ENCODE results near the gene COL18A1.

Gene COL18A1

GRCh38 chr21:45512626-45513002, 107.6 kb downstream of the COL18A1 start:
- H2AFZ ChIP-seq (ENCODE audit: low read depth, low read length) = no peak overlapping the region
- peaks cover 3% of the 10 kb centered on the region for H3K36me3 ChIP-seq (replicated peaks; ENCODE audit: low read depth, low read length)
- no peaks in the 10 kb centered on the region for H4K20me1 ChIP-seq (ENCODE audit: insufficient read depth, low read length)
- no peaks in the 10 kb centered on the region for H3K4me1 ChIP-seq (ENCODE audit: low read length)
- H3K9ac ChIP-seq (ENCODE audit: low read length) = no peak overlapping the region
- H3K4me2 ChIP-seq (ENCODE audit: low read length) = no peak overlapping the region
- H3K9me3 ChIP-seq (ENCODE audit: insufficient read depth, low read length) = no peaks in the 10 kb centered on the region
- no peak overlapping the region for H3K27ac ChIP-seq (ENCODE audit: low read length)
- no peaks in the 10 kb centered on the region for H3K79me2 ChIP-seq (ENCODE audit: low read length)
- no peak overlapping the region for H3K4me3 ChIP-seq (ENCODE audit: low read length)
- H3K27me3 ChIP-seq (ENCODE audit: low read depth, low read length) = no peaks in the 10 kb centered on the region
- no peak for TF ChIP-seq CTCF (IDR thresholded peaks at IDR 0.05; ENCODE audit: low read depth, low read length)
- TF ChIP-seq EZH2phosphoT487 (IDR thresholded peaks at IDR 0.05; ENCODE audit: low read depth) = no peak

- Histone ChIP-seq H3K4me3 (ENCODE audit: low read length) (no peak overlapping the region), H3K4me1 (ENCODE audit: low read length) (no peaks in the 10 kb centered on the region), H4K20me1 (ENCODE audit: insufficient read depth, low read length) (no peaks in the 10 kb centered on the region), H3K9ac (ENCODE audit: low read length) (no peak overlapping the region), H3K27ac (ENCODE audit: low read length) (no peak overlapping the region), H3K4me2 (ENCODE audit: low read length) (no peak overlapping the region), H3K79me2 (ENCODE audit: low read length) (peaks cover 4% of the 10 kb centered on the region), H2AFZ (ENCODE audit: low read depth, low read length) (no peak overlapping the region), H3K36me3 (replicated peaks; ENCODE audit: low read depth, low read length) (peaks cover 8% of the 10 kb centered on the region), H3K9me3 (ENCODE audit: insufficient read depth, low read length) (peaks cover 2% of the 10 kb centered on the region; the same call in 1 of the 2 replicates), H3K27me3 (ENCODE audit: low read depth, low read length) (no peaks in the 10 kb centered on the region)
- TF ChIP-seq CTCF (IDR thresholded peaks at IDR 0.05; ENCODE audit: low read depth, low read length) = no peak
- TF ChIP-seq EZH2phosphoT487 (IDR thresholded peaks at IDR 0.05; ENCODE audit: low read depth) = no peak
Observed at GRCh38 chr21:45513003-45513717, 108.2 kb downstream of the COL18A1 start.

- peaks cover 14% of the 10 kb centered on the region for H3K36me3 ChIP-seq (replicated peaks; ENCODE audit: low read depth, low read length)
- peaks cover 5% of the 10 kb centered on the region; the same call in 1 of the 2 replicates for H3K9me3 ChIP-seq (ENCODE audit: insufficient read depth, low read length)
Observed at GRCh38 chr21:45513741-45514310, 108.9 kb downstream of the COL18A1 start.

More at GRCh38 chr21:45513741-45514310, 108.9 kb downstream of the COL18A1 start:
- no peaks in the 10 kb centered on the region for H4K20me1 ChIP-seq (ENCODE audit: insufficient read depth, low read length)
- no peak overlapping the region for H2AFZ ChIP-seq (ENCODE audit: low read depth, low read length)
- H3K4me1 ChIP-seq (ENCODE audit: low read length) = no peaks in the 10 kb centered on the region
- TF ChIP-seq EZH2phosphoT487 (IDR thresholded peaks at IDR 0.05; ENCODE audit: low read depth) (no peak), CTCF (IDR thresholded peaks at IDR 0.05; ENCODE audit: low read depth, low read length) (no peak)
- peaks cover 11% of the 10 kb centered on the region for H3K79me2 ChIP-seq (ENCODE audit: low read length)
- no peak overlapping the region for H3K9ac ChIP-seq (ENCODE audit: low read length)
- H3K4me2 ChIP-seq (ENCODE audit: low read length) = no peak overlapping the region
- H3K27me3 ChIP-seq (ENCODE audit: low read depth, low read length) = no peaks in the 10 kb centered on the region
- H3K27ac ChIP-seq (ENCODE audit: low read length) = no peak overlapping the region
- H3K4me3 ChIP-seq (ENCODE audit: low read length) = no peak overlapping the region

Data from OCI-LY3 (cell line).